HG03520 (cell line): ENCODE results near the gene FBXO9.
A peak's percentile ranks its signal among the peaks of the same experiment; 100 is the strongest.

Source experiments
- ATAC-seq: cut with Tn5 transposase; IDR thresholded peaks from one replicate; pipeline ENCODE4 v1.9.1; 2021; ENCODE audit warnings: mild to moderate bottlenecking, moderate library complexity; ENCODE audit not compliant: unreplicated experiment

The FBXO9 gene

DNA sequence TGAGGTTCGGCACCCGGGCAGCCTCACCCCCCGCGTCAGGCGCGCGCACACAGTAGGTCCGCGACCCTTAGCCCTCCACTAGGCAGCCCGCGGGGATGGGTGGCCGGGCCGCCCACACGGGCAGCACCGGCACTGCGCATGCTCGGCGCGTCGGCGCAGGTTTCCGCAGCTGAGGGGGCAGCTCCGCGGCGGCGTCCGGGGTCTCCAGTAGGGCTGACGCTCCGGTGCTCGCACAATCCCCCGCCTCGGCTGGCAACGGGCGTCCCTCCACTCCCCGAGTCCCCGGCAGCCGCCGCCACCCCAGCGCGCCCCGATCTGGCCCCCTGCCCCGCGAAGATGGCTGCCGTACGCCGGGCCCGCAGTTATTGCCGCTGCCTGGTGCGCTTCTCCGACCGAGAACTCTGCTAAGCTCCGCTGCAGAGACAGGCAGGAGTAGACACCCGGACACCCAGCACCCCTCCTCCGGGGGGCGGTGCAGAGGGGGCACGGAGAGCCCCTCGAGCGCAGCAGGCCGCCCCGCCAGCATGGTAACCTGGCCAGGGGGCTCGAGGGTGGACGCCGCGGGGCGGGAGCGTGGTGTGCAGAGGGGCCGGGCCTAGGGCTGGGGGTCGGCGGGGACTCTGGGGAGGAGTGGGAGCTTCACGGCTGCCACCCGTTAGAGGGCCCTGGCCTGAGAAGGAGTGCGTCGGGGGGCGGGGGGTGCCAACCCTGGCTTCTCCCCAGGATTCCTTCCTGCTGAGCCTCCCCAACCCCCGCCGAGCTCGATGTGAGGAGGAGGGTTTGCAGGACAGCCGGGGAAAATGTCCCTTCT, at the start of gene FBXO9:
Gene FBXO9 (plus strand): TSS at position 139 of the 811 bp plus-strand sequence. CDS start 386 bp downstream, at position 525.
- peak; percentile 31 for ATAC-seq

DNA sequence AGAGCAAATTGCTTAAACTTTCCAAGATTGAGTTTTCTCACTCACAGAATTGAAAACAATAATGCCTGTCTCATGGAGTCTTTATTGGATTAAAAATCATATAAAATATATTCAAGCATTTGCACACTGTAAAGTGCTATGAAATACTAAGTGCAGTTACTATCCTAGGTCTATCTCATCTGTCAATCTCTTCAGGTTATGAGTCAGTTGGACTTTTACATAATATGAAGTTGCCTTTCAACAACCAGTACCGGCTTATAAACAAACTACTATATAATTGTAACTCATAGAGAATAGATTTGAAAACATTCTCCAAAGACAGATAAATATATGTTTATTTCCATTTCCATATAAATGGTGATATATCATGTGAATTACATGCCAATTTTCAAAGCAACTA, 49.7 kb upstream of the FBXO9 start:
- ATAC-seq: no peak

DNA sequence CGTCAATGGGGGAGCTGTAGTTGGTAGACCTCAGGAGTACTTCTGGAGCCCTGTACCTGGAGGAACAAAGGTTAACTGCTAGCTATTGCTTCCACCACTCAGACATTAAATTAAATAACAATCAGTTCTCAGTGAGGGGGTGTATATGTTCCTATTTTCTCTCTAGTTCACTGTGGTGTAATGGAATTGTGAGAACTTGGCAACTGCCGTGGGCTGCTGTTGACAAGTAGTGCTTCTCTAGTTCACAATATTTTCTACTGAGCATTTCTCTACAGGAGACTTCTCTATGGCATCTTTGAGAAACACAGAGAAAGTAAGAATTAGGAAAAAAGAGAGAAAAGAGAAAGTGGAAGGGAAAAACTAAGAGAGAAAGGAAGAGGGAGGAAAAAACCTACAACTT, 46.8 kb upstream of the FBXO9 start:
- ATAC-seq: no peak

DNA sequence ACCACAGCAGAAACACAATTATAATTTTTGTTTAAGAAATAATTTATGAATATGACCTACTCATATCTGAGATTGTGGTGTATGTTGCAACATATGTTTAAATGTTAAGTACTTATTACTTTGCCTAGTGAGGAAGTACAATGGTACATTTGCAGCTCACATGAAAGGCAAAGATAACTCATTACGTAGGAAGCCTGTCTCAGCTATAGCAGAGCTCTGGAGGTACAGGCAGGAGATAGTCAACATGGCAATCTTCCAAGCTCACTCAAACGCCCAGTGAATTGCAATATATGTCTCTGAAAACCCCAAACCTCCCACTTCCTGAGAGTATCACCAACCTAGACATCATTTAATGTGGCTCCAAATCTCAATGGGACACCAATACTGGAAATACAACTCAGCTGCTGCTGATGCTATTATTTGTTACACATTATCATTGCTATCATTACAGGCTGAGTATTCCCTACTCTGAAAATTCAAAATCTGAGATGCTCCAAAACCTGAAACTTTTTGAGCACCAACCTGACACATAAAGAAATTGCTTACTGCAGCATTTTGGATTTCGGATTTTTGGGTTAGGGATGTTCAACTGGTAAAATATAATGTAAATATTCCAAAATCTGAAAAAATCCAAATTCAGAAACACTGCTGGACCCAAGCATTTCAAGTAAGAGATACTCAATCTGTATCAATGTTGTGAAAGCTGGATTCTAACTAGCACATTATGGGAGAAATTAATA, 45.0 kb upstream of the FBXO9 start:
- no peak for ATAC-seq

DNA sequence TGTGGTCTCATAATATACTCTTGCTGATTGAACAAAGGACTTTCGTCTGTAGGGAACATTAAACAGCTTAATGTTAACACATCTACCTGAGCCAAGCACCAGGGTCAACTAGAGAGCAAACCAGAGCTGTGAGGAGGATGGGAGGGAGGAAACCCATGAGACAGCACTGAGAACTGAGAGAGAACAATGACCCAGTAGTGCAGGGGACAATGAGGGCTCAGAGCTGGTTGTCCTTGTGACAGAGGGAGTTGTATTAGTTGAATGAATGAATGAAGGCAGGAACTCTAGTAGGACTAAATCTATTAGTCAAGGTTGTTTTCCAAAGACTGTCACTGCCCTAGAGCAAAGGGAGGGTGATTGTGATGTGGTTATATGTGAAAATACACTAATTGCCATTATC, 41.9 kb upstream of the FBXO9 start:
- no peak for ATAC-seq

- no peak for ATAC-seq
These were observed 38.7 kb upstream of the FBXO9 start for GRCh38 chr6:53026526-53026925.

GRCh38 chr6:53027131-53027718, 38.0 kb upstream of the FBXO9 start:
- no peak for ATAC-seq

- ATAC-seq: no peak
These were observed 36.7 kb upstream of the FBXO9 start for GRCh38 chr6:53028467-53028866.

DNA sequence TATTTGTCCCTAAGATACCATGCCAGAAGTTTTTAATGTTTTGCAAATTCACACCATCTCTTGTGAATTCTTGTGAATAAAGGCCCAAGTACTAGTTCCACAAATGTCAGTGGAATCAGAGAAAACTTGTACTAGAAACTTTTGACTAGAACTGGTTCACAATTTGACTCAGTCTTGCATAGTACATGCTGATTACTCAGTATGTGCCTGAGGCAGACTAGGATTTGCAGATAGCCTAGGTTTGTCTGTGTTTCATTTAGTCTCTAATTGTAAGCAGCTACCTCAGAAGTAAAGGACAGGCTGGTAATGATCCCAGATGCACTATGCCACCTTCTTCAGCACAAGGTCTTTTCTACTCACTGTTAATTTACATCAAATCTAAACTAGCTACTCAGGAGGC, 35.9 kb upstream of the FBXO9 start:
- ATAC-seq: no peak

DNA sequence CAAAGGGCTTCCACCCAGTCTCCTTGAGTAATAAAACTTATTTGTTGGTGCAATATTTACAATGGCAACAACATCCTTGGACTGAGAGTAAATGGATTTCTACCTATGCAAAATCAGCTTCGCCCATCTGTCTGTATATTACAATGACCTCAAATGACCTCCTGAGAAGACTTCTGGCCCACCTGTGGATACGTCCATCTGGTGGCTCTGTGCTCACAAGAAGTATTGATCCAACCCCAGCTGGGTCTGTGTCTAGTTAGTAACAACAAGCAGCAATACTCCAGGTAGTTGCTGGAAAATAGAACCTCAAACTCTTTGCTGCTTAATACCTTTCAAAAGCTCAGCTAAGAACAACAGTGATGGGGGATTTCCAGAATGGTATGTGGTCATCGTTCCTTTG, 35.4 kb upstream of the FBXO9 start:
- no peak for ATAC-seq

- no peak for ATAC-seq
These were observed 33.9 kb upstream of the FBXO9 start for GRCh38 chr6:53031281-53031680.

- ATAC-seq: no peak
These were observed 32.4 kb upstream of the FBXO9 start for GRCh38 chr6:53032849-53033248.

DNA sequence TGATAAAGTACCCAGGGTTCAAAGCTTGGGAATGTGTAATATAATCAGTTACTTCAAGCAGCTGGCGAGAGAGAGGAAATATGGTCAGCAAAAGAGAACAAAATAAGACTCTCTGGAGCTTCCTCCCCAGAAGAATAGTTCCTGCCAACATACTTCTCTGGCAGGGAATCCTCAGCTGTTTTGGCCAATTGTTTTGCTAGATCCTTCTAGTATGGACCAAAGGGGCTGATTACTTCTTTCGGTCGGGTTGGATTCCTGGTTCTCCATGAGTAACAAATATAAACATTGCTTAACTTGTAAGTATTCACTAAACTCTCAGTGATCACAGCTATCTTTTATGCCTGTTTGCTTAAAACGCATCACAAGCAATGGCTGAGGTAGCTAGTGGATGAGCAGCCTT, 31.4 kb upstream of the FBXO9 start:
- ATAC-seq: no peak

DNA sequence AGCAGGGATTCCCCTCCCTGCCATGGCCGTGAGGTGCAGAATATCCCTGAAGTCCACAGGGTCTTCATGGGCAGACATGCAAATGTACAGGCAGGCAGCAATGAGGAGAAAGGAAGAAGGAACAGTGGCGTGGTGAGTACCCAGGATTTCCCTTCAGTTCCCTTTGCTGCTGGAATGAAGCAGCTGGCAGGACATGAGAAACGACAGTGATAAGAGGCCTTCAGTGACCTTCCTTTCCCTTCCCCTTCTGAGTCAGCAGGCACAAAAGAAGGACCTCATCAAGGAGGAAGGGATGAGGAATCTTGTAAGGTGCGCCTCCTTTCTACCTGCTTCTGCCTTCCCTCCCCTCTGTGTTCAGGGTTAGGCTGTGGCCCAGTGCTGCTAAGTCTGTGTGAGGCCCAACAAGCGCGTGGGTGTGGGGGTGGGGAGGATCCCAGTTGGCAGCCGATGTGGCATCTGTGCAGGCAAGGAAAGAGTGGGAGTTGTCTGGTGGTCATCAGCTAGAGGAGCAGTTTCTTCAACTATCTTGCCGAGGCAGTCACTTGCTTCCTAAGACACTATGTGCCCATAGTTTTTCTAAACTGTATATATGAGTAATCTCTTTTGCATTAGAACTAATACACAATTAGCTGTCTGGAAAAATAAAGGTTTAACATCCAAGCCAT, 29.5 kb upstream of the FBXO9 start:
- ATAC-seq: no peak

DNA sequence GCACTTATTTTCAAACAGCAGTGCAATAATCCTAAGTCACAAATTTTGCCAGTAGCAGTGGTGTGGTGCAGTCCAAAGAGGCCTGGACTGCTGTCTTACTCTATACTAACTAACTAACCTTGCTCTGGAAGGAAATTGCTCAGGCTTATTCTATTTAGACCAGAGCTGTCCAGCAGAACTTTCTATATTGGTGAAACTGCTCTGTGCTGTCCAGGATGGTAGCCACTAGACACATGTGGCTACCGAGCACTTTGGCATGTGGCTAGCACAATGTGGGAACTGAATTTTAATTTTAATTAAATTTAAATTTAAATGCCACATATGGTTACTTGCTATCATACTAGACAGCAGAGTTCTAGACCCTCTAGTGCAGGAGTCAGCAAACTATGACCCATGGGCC, 27.1 kb upstream of the FBXO9 start:
- no peak for ATAC-seq

- no peak for ATAC-seq
These were observed 26.6 kb upstream of the FBXO9 start for GRCh38 chr6:53038596-53038995.

DNA sequence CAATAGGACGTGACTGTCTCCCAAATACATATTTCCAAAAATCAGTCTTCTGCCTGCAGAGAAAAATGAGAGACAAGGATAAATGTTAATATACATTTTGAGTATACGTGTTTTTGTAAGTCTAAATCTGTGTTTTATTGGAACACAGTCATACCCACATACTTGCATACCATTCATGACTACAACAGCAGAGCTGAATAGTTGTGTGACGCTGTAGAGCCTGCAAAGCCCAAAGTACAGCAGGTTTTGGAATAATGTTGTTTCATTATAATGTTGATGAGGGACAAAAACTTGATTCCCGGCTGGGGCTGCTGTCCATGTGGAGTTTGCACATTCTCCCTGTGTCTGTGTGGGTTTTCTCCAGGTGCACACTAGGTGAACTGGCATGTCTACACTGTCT, 23.8 kb upstream of the FBXO9 start:
- no peak for ATAC-seq

- ATAC-seq: no peak
These were observed 23.1 kb upstream of the FBXO9 start for GRCh38 chr6:53042112-53042511.

DNA sequence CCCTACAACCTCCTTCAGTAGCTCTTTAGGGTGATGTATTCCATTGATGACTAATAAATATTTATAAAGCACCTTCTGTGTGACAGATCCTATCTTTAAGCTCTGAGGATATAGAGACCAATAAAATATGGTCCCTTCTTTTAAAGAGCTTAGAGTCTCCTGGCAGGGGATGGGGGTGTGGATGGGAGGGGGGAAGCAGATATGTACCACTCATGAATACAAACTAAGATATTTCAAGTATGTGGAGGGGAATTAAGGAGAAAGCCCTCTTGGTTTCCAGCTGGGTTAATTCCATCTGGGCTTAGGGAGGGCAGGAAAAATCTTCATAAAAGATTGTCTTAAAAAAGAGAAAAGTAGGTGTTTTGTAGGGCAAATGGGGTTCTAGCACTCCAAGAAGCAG, 21.6 kb upstream of the FBXO9 start:
- no peak for ATAC-seq

GRCh38 chr6:53044071-53044470, 21.1 kb upstream of the FBXO9 start:
- ATAC-seq: no peak

DNA sequence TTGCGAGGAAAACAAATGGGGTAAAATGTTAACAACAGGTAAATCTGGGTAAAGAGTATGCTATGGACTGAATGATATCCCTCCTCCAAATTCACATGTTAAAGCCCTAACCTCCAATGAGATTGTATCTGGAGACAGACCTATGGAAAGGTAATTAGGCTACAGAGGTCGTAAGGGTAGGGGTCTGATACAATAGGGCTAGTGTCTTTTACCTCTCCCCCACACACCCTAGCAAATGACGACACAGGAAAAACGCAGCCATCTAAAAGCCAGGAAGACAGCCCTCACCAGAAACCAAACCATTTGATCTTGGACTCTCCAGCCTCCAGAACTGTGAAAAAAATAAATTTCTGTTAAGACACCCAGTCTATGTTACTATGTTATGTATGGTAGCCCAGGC, 20.6 kb upstream of the FBXO9 start:
- no peak for ATAC-seq
